NOMO-1 (cell line): ENCODE results near the gene ELN.
A peak's percentile ranks its signal among the peaks of the same experiment; 100 is the strongest.

Experiments used
- DNase-seq, 2 experiments: peaks; one replicate each; lab custom pipeline; 2025; ENCODE audit not compliant: unreplicated experiment in 2 of 2; lab: John Stamatoyannopoulos, UW

Gene ELN

DNA sequence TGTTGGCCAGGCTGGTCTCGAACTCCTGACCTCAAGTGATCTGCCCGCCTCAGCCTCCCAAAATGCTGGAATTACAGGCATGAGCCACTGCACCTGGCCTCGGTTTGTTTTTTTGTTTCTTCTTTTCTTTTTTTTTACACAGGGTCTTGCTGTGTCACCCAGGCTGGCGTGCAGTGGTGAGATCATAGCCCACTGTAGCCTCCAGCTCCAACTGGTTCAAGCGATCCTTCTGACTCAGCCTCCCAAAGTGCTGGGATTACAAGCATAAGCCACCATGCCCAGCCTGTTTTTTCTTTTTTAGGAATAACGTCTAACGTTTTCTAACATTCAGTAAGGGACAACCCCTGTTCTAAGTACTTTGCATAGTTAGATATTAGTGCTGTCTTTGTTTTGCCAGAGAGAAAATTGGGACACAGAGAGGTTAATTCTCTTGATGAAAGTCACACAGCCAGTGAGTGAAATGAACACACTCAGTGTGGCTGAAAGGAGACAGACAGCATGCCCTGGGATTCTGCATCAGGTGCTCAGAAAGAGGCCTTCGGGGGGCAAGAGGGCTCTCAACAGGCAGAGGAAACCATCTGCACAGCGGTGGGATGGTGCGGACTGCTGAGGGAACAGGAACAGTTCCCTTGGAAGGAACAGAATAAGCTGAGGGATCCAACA, 59.9 kb downstream of the ELN start:
- DNase-seq = no peak

DNA sequence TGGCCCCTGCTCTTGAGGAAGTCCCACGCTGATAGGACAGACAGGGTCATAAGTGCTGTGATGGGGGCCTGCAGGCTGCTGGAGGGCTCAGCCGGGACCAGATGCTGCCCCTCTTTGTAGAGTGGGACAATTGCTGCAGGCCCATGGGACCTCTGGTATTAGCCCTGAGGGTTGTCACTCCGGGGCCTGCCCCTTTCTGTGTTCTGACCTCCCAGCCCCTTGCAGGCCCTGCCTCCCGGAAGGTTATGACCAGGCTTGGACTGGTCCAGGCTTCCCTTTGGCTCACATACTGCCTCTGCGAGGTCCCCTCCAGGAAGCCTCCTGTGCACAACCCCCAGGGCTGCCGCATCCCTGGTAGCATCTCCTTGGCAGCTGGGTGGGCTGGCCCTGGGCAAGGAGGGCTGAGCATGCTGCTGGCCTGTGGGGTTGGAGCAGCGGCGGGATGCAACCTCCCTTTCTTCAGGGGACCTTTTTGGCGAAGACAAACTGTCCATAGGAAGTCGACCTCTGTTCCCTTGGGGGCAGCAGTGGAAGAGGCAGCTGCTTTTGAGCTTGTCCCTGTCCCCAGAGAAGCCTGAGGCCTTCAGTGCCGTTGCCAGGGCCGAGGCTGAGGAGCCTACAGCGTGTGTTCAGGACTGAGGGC, 64.5 kb downstream of the ELN start:
- no peak for DNase-seq

DNA sequence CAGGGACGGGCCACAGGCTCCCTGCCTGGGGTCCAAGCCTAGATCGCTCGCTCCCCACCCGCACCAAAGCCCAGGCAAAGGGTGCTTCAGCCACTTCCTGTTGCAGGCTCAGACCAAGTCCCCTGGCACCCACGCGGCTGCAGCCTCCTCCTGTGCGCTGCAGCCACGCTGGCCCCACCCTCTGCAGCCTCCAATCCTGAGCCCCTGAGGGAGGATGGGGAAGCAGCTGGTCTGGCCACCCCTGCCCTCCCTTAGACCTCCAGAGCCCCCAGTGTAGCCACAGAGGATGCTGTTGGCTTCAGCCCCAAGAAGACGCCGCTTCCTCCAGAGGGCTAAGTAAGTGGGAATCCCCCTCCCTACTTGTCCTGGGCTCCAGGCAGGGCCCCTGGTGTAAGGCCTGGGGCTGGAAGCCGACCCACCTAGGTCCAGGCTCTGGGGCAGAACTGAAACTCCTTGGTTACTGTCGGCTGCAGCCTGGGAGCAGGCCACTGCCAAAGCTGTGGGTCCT, 65.0 kb downstream of the ELN start:
- DNase-seq = peak; percentile 37 to 46

DNA sequence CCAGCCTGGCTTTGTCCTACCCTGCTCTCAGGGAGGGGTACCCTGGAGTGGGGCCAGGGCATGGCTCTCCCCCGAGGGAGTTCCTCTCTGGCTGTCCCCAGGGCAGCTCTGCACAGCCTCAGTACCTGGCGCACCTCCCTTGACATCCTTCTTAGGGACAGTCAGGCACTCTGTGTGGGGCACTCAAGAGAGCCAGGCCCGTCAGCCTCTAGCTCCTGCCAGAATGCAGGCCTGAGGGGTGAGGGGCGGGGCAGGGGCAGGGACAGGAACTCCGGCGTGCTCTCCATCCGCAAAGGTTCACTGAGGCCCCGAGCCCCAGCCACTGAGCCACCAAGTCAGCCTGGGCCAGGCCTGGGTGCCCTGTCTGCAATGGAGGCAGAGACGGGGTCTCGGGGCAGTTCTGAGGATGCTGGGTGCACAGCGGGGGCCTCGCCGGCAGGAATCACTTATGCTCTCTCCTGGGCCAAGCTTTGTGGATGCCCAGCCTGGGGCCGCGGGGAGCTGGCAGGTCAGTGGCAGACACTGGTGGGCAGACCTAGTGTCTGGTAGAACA, 65.8 kb downstream of the ELN start:
- DNase-seq = no peak

DNA sequence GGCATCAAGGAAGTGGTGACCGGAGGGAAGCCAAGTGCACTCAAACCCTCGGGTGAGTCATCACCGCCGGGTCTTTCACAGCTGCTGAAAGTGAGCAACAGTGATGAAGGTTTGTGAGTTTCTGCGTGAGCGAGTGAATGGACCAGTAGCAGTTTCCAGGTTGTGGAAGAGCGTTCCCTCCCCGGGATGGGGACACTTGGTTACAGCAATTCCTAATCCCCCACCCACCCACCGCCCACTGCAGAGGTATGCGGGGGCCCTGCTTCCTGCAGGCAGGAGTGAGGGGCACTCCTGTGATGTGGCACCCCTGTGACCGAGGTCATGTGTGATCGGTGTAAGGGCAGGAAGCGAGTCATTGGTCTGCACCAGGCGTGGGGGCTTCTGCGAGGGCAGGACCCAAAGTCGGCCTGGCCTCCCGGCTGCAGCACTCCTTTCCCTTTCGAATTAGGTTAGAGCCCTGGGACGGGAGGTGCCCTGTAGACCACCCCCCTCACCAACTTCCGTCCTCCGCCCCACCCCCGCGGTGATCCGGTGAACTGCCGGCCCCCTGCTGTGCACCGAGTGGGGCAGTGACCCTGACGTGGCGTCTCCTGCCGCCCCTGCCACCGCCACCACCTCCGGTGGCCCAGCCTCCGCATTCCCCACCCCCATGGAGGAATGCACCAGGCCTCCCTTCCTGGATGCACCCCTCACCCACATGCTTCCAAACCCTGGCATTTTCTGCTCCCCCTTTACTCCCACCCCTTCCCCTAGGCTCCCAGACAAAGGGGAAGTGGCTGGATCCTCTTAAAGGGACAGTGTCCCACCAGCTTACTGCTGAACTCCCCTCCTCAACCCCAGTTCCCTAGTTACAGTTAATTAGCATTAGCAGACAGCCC, 66.5 kb downstream of the ELN start:
- DNase-seq = peak; percentile 89 to 99

DNA sequence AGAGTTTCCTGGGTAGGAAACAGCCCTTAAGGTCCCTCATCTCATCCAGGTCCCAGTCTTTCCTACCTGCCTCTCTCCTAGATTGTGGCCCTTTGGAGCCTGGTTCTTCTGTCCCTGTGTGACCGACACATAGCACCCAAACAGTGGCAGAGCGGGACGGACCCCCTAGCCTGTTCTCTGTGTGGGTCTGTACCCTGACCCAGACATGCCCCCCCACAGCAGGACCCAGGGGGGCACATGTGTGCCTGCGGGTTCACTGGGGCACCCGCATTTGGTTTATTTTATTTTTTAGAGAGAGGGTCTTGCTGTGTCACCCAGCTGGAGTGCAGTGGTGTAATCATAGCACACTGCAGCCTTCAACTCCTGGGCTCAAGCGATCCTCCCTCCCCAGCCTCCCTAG, 67.2 kb downstream of the ELN start:
- no peak for DNase-seq

DNA sequence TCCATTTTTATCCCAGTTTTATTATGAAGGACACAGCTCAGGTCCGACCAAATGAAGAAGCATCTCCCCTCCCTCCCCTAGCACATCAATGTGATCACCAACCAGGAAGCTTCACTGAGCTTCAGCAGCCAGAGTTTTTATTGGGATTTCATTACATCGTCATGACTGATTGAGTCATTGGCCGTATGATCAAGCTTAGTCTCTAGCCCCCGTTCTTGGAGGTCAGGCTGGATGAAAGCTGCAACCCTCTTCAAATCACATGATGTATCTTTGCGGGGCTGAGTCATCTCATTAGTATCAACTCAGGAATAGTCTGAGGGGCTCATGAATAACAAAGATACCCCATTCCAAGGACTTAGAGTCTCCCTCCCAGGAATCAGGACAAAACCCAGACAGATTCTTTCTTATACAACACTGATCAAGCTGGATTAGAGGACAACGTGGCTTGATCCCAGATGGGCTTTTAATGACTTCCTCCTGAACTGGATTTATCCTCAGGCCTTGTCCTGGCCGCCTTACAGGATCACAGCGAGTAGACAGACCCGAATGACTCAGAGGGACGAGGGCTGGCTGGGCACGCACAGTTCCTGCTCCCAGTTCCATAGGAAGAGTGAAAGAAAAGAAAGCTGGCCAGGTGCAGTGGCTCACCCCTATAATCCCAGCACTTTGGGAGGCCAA, 70.1 kb downstream of the ELN start:
- no peak for DNase-seq

DNA sequence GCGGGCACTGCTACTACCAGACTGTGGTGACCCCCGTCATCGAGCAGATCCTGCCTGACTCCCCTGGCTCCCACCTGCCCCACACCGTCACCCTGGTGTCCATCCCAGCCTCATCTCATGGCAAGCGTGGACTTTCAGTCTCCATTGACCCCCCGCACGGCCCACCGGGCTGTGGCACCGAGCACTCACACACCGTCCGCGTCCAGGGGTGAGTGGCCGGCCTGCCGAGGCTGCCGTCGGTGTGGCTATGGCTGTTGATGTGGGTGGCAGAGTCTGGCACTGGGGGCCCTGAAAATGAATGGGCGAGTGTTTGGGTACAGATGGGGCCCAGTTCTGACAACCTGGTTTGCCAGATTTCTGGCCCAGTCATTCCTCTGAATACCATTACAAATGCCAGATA, 71.1 kb downstream of the ELN start:
- DNase-seq = no peak

DNA sequence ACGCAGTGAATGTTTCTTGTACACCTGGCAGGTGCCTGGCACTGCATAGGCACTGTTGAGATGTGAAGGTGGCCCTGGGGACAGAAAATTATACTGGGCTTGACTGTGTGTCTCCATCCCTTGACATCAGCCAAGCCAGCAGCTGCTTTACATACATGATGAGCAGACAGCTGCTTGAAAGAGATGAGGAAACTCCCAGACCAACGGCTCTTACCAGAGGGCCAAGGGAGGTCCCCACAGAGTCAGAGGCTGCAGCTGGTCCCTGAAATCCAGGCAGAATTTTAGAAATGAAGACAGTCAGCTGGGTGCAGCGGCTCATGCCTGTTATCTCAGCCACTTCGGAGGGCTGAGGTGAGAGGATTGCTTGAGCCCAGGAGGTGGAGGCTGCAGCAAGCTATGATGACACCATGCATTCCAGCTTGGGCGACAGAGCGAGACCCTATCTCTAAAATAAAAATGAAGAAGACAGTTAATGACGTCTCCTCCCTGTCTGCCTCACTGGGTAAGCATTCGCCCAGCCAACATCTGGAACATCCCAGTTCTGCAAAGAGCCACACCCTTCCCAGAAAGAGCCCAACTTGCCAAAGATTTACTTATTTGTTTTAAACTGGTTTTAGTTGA, 73.2 kb downstream of the ELN start:
- DNase-seq = no peak

DNA sequence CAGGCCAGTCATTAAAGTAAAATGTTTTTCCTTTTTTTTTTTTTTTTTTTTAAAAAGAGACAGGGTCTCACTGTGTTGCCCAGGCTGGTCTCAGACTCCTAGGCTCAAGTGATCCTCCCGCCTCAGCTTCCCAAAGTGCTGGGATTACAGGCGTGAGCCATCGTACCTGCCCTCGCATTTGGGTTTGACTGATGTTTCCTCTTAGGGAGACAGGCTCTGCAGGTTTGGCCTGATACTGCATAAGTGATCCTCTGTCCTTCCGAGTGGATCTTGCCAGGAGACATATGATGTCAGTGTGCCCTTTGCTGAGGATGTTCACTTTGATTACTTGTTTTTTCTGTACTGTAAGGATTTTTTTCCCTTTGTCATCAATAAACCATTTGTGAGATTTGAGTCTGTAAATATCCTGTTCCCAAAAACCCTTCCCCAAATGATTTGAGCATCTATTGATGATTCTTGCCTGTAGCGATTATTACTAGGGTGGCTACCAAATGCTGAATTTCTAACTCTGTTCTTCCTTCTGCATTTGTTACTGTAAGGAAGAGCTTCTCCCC, 75.3 kb downstream of the ELN start:
- DNase-seq = no peak

DNA sequence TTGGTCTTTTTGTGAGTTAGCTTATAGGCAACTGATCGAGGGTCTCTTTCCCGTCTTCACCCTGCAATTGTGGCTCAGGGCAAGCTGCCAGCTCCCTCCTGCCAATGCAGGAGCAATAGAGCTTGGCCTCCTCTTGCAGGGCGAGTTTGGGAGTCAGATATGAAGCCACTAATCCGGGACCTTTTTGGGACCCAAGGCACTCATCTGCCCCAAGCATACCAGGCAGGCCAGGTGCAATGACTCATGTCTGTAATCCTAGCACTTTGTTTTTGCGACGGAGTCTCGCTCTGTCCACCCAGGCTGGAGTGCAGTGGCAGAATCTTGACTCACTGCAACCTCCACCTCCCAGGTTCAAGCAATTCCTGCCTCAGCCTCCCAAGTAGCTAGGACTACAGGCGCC, 76.7 kb downstream of the ELN start:
- DNase-seq = no peak

DNA sequence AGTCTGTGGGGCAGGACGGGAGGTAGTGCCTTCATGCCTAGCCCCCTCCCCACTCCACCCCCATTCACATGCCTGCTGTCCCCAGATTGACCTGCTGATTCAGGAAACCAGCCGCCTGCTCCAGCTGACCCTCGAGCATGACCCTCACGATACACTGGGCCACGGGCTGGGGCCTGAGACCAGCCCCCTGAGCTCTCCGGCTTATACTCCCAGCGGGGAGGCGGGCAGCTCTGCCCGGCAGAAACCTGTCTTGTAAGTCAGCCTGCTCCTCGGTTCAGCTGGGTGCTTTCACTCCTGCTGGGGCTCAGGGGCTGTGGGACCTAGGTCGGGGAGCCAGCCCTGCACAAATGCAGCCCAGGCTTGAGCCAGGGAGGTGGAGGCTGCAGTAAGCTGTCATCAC, 78.0 kb downstream of the ELN start:
- DNase-seq = no peak

DNA sequence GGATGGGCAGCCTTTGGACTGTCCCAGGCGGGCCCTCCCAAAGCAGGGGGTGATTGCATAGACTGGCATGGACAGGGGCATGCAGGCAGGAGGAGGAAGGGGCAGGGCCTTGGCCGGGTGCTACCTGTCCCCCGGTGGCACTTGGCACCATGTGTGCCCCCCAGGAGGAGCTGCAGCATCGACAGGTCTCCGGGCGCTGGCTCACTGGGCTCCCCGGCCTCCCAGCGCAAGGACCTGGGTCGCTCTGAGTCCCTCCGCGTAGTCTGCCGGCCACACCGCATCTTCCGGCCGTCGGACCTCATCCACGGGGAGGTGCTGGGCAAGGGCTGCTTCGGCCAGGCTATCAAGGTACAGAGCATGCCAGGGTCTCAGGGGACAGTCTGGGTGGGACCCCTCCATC, 78.9 kb downstream of the ELN start:
- DNase-seq = no peak

DNA sequence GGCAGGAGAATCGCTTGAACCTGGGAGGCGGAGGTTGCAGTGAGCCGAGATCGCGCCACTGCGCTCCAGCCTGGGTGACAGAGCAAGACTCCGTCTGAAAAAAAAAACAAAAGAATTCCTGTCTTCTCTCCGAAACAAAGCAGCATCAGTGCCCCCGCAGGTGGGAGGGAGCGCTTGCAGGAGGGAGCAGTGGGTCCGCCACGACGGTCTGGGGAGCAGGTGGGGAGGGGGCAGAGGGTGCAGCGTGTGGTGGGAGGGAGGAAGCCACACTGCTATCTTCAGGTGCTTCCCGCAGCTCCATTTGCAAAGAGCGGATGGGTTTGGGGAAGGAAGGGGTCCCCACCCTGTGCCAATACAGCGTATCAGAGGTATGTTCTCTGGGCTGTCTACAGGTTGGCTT, 87.4 kb downstream of the ELN start:
- no peak for DNase-seq

DNA sequence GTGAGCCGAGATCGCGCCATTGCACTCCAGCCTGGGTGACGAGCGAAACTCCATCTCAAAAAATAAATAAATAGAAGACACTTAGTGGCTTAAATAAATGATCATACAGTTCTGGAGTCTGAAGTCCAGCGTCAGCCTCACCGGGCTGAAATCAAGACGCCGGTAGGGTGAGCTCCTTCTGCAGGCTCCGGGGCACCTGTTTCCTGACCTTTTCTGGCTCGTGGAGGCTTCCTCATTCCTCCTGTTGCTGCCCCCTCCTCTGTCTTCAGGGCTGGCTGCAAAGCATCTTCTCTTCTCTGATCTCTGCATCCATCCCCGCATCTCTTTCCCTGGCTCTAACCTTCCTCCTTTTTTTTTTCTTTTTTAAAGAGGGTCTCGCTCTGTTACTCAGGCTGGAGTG, 88.4 kb downstream of the ELN start:
- no peak for DNase-seq
